Progenitor cell of endocrine pancreas (in vitro differentiated cells): Measurements from ENCODE around the gene NOS1AP. TPM values are rescaled to one million over a fixed set of nuclear protein-coding genes. Genes with fewer than 3 reads are reported as not detected.

Experiments
- DNase-seq: peaks from one replicate; pipeline ENCODE4 v3.0.0; 2021; ENCODE audit warnings: low spot score; ENCODE audit not compliant: unreplicated experiment
- H3K27ac Mint-ChIP-seq: 2 replicates; pipeline ENCODE4 v1.8.0; 2021; ENCODE audit warnings: mild to moderate bottlenecking, moderate library complexity, mixed read lengths
- H3K27me3 Mint-ChIP-seq: 2 replicates; pipeline ENCODE4 v1.8.0; 2021; ENCODE audit warnings: mixed read lengths
- H3K36me3 Mint-ChIP-seq: 2 replicates; pipeline ENCODE4 v1.8.0; 2022; ENCODE audit warnings: mixed read lengths; ENCODE audit not compliant: insufficient read depth
- H3K4me1 Mint-ChIP-seq: 2 replicates; pipeline ENCODE4 v1.8.0; 2021; ENCODE audit warnings: low read depth, mixed read lengths
- H3K4me3 Mint-ChIP-seq: 2 replicates; pipeline ENCODE4 v1.8.0; 2021; ENCODE audit warnings: low read depth, mild to moderate bottlenecking, moderate library complexity, mixed read lengths
- H3K9me3 Mint-ChIP-seq: 2 replicates; pipeline ENCODE4 v1.8.0; 2021; ENCODE audit warnings: low read depth, mixed read lengths
- total RNA-seq: library from RNA; stranded (reverse); gene quantifications from 2 replicates; pipeline ENCODE4 v1.2.1, GENCODE V29; 2021
- TF ChIP-seq, protein P1 (sequence below): fragments of 200-600 bp; sonication (generic); IDR thresholded peaks from one replicate; pipeline ENCODE4 v1.5.0; 2021; ENCODE audit warnings: antibody characterized with exemption, mild to moderate bottlenecking; ENCODE audit not compliant: unreplicated experiment

Gene NOS1AP
- total RNA-seq, 1 donor from 2014 or later, result 5.6 TPM

DNA sequence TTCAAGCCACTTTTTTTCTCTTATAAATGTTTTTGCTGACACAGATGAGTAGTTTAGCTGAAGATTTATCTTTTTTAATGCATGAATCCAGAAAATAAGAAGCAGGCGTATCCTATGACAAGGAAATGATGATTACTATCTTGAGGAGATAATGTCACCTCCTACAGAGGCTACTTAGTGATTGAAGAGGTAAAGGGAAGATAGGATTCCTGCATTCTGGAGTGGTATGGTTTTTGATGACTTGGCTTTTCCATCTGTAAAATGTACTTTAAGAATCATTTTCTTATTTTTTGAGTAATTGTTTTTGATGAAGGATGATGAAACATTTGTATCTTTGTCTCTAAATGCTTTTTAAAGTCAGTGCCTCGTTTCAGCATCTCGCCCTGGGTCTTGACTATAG is 184.3 kb downstream of the NOS1AP start:
- Mint-ChIP-seq H3K4me3 (no peak overlapping the region), H3K4me1 (peaks cover 3% of the 10 kb centered on the region), H3K27ac (no peak overlapping the region), H3K27me3 (no peaks in the 10 kb centered on the region), H3K9me3 (no peaks in the 10 kb centered on the region), H3K36me3 (no peaks in the 10 kb centered on the region)
- no peak for DNase-seq
- TF ChIP-seq, protein P1, sequence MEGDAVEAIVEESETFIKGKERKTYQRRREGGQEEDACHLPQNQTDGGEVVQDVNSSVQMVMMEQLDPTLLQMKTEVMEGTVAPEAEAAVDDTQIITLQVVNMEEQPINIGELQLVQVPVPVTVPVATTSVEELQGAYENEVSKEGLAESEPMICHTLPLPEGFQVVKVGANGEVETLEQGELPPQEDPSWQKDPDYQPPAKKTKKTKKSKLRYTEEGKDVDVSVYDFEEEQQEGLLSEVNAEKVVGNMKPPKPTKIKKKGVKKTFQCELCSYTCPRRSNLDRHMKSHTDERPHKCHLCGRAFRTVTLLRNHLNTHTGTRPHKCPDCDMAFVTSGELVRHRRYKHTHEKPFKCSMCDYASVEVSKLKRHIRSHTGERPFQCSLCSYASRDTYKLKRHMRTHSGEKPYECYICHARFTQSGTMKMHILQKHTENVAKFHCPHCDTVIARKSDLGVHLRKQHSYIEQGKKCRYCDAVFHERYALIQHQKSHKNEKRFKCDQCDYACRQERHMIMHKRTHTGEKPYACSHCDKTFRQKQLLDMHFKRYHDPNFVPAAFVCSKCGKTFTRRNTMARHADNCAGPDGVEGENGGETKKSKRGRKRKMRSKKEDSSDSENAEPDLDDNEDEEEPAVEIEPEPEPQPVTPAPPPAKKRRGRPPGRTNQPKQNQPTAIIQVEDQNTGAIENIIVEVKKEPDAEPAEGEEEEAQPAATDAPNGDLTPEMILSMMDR, result no peak

DNA sequence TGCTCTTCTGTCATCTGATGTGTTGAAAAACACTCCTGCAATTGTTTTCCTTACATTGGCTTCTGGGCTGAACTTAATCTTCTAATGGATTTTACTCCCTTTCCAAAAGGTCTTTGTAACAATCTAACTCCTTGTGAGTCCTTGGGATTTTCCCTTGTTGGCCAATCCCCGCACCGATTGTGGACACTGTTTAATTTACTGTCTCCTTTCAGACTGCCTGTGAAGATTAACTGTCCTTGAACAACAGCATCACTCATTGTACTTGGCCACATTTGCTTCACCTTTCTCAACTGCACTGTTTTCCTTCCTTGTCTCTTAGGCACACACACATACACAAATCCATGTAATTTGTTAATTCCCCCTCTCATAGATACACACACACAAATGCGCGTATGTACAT is 186.8 kb downstream of the NOS1AP start:
- Mint-ChIP-seq H3K4me3 (no peak overlapping the region), H3K27me3 (no peaks in the 10 kb centered on the region), H3K9me3 (no peaks in the 10 kb centered on the region), H3K4me1 (no peaks in the 10 kb centered on the region), H3K36me3 (no peaks in the 10 kb centered on the region), H3K27ac (no peak overlapping the region)
- TF ChIP-seq, protein P1, result no peak
- DNase-seq, result no peak

DNA sequence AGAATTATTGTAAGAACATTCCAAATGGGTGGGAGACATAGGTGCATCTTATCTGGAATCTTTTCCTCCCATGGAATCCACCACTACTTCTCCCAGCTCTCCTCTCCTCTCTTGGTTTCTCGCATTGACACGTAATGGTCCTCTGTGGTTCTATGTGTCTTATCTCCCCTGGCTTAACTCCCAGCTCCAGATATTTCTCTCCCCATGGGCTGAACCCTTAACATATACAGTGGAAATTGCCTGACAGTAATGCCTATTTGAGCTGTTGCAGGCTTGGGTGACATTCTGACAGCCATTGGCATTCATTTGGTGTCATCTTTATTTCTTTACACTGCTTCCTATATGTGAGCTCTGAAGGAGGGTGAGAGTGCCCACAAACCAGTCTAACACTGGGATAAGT is 188.9 kb downstream of the NOS1AP start:
- no peak overlapping the region for H3K4me3 Mint-ChIP-seq
- H3K4me1 Mint-ChIP-seq, result no peaks in the 10 kb centered on the region

DNA sequence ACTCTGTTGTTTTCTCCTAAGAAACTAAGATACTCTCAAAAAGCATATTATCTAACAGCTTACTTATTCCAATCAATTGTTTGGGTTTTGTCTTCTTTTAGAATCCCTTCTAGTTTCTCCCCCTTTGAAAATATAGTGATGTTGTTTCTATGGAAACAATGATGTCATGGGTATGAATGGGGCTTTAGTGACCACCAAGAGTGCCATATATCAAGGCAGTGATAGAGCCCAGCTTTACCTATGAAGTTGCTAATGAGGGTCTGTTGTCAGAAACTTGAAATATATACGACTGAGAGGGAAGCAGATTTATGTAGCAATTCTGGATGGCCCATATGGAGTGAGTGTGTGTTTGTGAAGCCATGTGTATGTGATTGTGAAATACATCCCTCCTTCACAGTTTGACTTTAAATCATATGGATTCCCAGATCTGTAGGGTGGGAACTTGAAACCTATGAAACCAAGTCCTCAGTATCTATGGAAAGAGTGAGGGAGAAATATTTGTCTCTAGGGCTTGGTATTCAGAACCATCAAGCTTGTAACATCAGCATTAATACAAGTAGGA is 190.5 kb downstream of the NOS1AP start:
- no peak overlapping the region for H3K27ac Mint-ChIP-seq
- TF ChIP-seq, protein P1, result no peak
- H3K4me1 Mint-ChIP-seq, result no peaks in the 10 kb centered on the region
- no peaks in the 10 kb centered on the region for H3K36me3 Mint-ChIP-seq
- no peak for DNase-seq
- H3K9me3 Mint-ChIP-seq, result peaks cover 5% of the 10 kb centered on the region
- no peak overlapping the region for H3K4me3 Mint-ChIP-seq
- no peaks in the 10 kb centered on the region for H3K27me3 Mint-ChIP-seq

More for the DNA sequence above, 188.9 kb downstream of the NOS1AP start:
- Mint-ChIP-seq H3K27me3 (no peaks in the 10 kb centered on the region), H3K9me3 (peaks cover 5% of the 10 kb centered on the region), H3K27ac (no peak overlapping the region), H3K36me3 (no peaks in the 10 kb centered on the region)
- TF ChIP-seq, protein P1, result no peak
- DNase-seq, result no peak

DNA sequence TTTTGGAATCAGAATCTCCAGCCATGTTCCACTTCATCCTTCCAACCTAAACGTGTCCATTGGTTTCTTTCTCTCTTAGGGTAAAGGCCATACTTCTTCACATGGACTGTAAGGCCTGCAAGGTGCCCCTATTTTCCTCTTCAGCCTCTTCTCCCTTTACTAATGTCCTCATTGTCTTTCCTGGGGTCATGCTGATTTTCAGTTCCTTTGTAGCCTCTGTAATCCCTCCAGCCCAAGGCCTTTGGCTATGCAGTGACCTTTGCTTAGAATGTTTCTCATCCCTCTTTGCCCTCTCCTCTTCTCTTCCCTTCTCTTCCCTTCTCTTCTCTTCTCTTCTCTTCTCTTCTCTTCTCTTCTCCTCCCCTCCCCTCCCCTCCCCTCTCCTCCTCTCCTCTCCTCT is 194.6 kb downstream of the NOS1AP start:
- H3K9me3 Mint-ChIP-seq, result peaks cover 5% of the 10 kb centered on the region
- no peak overlapping the region for H3K4me3 Mint-ChIP-seq
- H3K4me1 Mint-ChIP-seq, result no peaks in the 10 kb centered on the region
- H3K27ac Mint-ChIP-seq, result no peak overlapping the region
- H3K27me3 Mint-ChIP-seq, result no peaks in the 10 kb centered on the region
- H3K36me3 Mint-ChIP-seq, result no peaks in the 10 kb centered on the region
- TF ChIP-seq, protein P1, result no peak
- no peak for DNase-seq
